ENCODE measurements around the gene ZNF469. TPM values are rescaled to one million over a fixed set of nuclear protein-coding genes. Genes with fewer than 3 reads are reported as not detected.

Gene ZNF469
- total and polyA plus RNA-seq, 9 of the 15 experiments (the other 6 are each of a cell fraction or from before 2014, with no cell fraction given) = 0.01 to 0.04 TPM; not detected in 7

DNA sequence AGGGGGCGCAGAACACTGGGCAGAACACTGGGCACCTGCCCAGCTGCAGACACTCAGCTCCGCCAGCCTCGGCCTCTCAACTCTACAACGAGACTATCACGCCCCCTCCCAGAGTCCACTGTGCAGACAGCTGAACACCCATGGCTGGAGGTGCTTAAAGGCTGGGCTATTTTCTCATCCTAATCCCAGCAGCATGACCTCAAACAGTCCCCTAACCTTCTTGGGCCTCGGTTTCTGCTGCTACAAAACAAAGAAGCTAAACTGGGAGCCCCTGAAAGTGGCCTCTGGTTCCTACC is 27.7 kb upstream of the ZNF469 start:
- Histone ChIP-seq H2AFZ (ENCODE audit: low read depth, low read length) (no peak overlapping the region), H3K27me3 (ENCODE audit: control insufficient read depth in 2 of 2, insufficient read depth in 2 of 2, low read length in 2 of 2) (peaks cover 19 to 59% of the 10 kb centered on the region in 2 experiments)
- intact Hi-C loops (cut with micrococcal nuclease) = no loop called here

DNA sequence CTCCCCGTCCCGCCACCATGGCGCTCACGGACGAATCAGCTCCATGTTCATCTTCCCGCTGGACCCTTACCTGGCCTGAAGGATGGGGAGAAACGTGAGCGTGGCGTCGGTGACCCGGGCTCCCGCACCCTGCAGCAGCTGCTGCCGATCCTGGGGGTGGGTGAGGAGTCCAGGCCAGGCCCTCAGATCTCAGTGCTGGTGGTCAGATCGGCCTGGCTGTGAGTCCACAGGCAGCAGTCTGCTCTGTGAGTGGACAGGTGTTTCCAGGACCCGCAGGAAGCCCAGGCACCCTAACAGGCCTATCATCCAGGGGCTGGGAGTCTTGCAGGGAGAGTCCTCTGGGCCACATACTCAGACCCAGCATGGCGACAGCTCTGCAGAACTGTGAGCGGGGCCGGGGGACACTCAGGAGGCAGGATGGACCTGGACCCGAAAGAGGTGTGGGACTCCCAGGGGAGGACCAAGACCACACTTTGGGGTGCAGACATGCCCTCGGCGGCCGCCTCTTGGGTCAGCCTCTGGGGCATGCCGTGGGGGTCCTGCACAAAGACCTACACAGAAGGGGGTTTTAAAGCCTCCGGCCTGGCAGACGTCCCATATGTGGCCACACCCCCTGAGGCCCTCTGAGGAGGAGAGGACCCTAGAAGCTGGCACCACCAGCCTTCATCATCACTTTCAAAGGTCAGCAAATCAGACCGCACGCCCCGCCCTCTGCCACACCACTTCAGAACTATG is 27.2 kb upstream of the ZNF469 start:
- no TSS peak for BruUV-seq (replicated peaks)
- ChIA-PET CTCF (ENCODE audit: low intra/inter-chr PET ratio) (no interaction called here), POLR2A (interaction anchor here (0.7 to 1.0 kb wide), 6 partner anchors 9 to 92 kb away, joined by 3 to 4 read pairs (median 3); no protein-coding TSS in a partner anchor)
- WGBS (ENCODE audit: insufficient coverage, low coverage, missing lambda C conversion rate) = 24% methylated on average over 24 of the region's 28 CpGs
- intact Hi-C loops (cut with micrococcal nuclease) (no loop called here), in situ Hi-C loops (cut with MboI) (no loop called here)
- Histone ChIP-seq H2AFZ (ENCODE audit: low read depth, low read length) (no peak overlapping the region), H3K4me3 (no peak overlapping the region), H3K9me1 (ENCODE audit: control insufficient read depth, insufficient read depth, low read length) (no peaks in the 10 kb centered on the region), H3K36me3 (ENCODE audit: control insufficient read depth, insufficient read depth, low read length) (no peaks in the 10 kb centered on the region), H3K9me3 (replicated peaks; ENCODE audit: control insufficient read depth, insufficient read depth, low read depth, low read length) (no peaks in the 10 kb centered on the region), H3K27ac (ENCODE audit: extremely low read depth, low read depth, low read length) (no peak overlapping the region), H3K27me3 (ENCODE audit: control insufficient read depth in 2 of 2, insufficient read depth in 2 of 2, low read length in 2 of 2) (peaks cover 19 to 65% of the 10 kb centered on the region in 2 experiments), H3K9ac (ENCODE audit: insufficient read depth in 1 of 2, low read depth in 2 of 2, low read length in 2 of 2) (no peak overlapping the region), H3K4me2 (ENCODE audit: insufficient read depth, low read length) (no peak overlapping the region), H3K4me1 (replicated peaks in 1 of 2; ENCODE audit: control insufficient read depth in 2 of 2, insufficient read depth in 2 of 2, low read length in 2 of 2) (peaks cover 0 to 49% of the 10 kb centered on the region in 2 experiments; a peak in 2 of 5 replicates), H4K20me1 (replicated peaks; ENCODE audit: control insufficient read depth, insufficient read depth, low read length) (0 out of 2 replicates have a peak, but pooled peaks cover 4% of the 10 kb centered on the region), H3K79me2 (ENCODE audit: control insufficient read depth, insufficient read depth, low read length) (no peaks in the 10 kb centered on the region)
- no peak for DNase-seq (ENCODE audit: extremely low read depth in 1 of 4, low spot score in 3 of 4)
- no peak for FAIRE-seq
- ATAC-seq = no peak; the same call in 1 of the 3 replicates

More for the DNA sequence above, 27.7 kb upstream of the ZNF469 start:
- FAIRE-seq = no peak
- DNase-seq (ENCODE audit: extremely low read depth in 1 of 4, low spot score in 3 of 4) = no peak
- Histone ChIP-seq H4K20me1 (replicated peaks; ENCODE audit: control insufficient read depth, insufficient read depth, low read length) (0 out of 2 replicates have a peak, but pooled peaks cover 4% of the 10 kb centered on the region), H3K79me2 (ENCODE audit: control insufficient read depth, insufficient read depth, low read length) (no peaks in the 10 kb centered on the region), H3K36me3 (ENCODE audit: control insufficient read depth, insufficient read depth, low read length) (no peaks in the 10 kb centered on the region), H3K9me1 (ENCODE audit: control insufficient read depth, insufficient read depth, low read length) (no peaks in the 10 kb centered on the region), H3K27ac (ENCODE audit: extremely low read depth, low read depth, low read length) (no peak overlapping the region), H3K9me3 (replicated peaks; ENCODE audit: control insufficient read depth, insufficient read depth, low read depth, low read length) (no peaks in the 10 kb centered on the region), H3K9ac (ENCODE audit: insufficient read depth in 1 of 2, low read depth in 2 of 2, low read length in 2 of 2) (no peak overlapping the region), H3K4me2 (ENCODE audit: insufficient read depth, low read length) (no peak overlapping the region), H3K4me3 (no peak overlapping the region), H3K4me1 (replicated peaks in 1 of 2; ENCODE audit: control insufficient read depth in 2 of 2, insufficient read depth in 2 of 2, low read length in 2 of 2) (peaks cover 0 to 53% of the 10 kb centered on the region in 2 experiments; a peak in 2 of 5 replicates)
- TF ChIP-seq NELFE (IDR thresholded peaks at IDR 0.05; ENCODE audit: insufficient read depth, insufficient read length) (no peak), MIER1 (IDR thresholded peaks at IDR 0.05; ENCODE audit: low read depth) (no peak), ZNF408 (CRISPR knock-in tag; IDR thresholded peaks at IDR 0.05; ENCODE audit: low read depth) (no peak), MYNN (IDR thresholded peaks at IDR 0.05) (no peak), MYNN (CRISPR knock-in tag; IDR thresholded peaks at IDR 0.05) (no peak), ZNF507 (tag; conservative IDR thresholded peaks at IDR 0.05) (no peak), ATF7 (IDR thresholded peaks at IDR 0.05) (no peak)
- WGBS (ENCODE audit: insufficient coverage, low coverage, missing lambda C conversion rate) = 9% methylated on average over 6 of the region's 6 CpGs
- in situ Hi-C loops (cut with MboI) = no loop called here
- BruUV-seq (replicated peaks) = no TSS peak
- no peak; the same call in 2 of the 3 replicates for ATAC-seq
- CTCF ChIA-PET (ENCODE audit: low intra/inter-chr PET ratio) = no interaction called here
- POLR2A ChIA-PET = interaction anchor here (0.7 to 1.0 kb wide), 5 partner anchors 9 to 68 kb away, joined by 3 to 4 read pairs (median 3); no protein-coding TSS in a partner anchor

Measured in K562 (cell line).